ENCODE data around the gene ARHGAP10.

ARHGAP10 gene

GRCh38 chr4:147732518-147733235 lies 789 bp downstream of the ARHGAP10 start:
- no peak for DNase-seq

GRCh38 chr4:147733716-147734344 lies 1.9 kb downstream of the ARHGAP10 start:
- no peak for DNase-seq

GRCh38 chr4:147734496-147734895 lies 2.6 kb downstream of the ARHGAP10 start:
- DNase-seq, result no peak

- DNase-seq, result no peak
These were observed 3.8 kb downstream of the ARHGAP10 start for GRCh38 chr4:147735413-147736301.

- DNase-seq, result no peak
These were observed 4.6 kb downstream of the ARHGAP10 start for GRCh38 chr4:147736458-147736857.

- no peak for DNase-seq
These were observed 5.7 kb downstream of the ARHGAP10 start for GRCh38 chr4:147737623-147738022.

GRCh38 chr4:147739239-147739823 lies 7.4 kb downstream of the ARHGAP10 start:
- DNase-seq, result no peak

GRCh38 chr4:147740176-147740575 lies 8.3 kb downstream of the ARHGAP10 start:
- no peak for DNase-seq

- no peak for DNase-seq
These were observed 9.4 kb downstream of the ARHGAP10 start for GRCh38 chr4:147741190-147741788.

- DNase-seq, result no peak
These were observed 16.0 kb downstream of the ARHGAP10 start for GRCh38 chr4:147747787-147748454.

- no peak for DNase-seq
These were observed 18.0 kb downstream of the ARHGAP10 start for GRCh38 chr4:147749811-147750321.

GRCh38 chr4:147753047-147753446 lies 21.2 kb downstream of the ARHGAP10 start:
- no peak for DNase-seq

GRCh38 chr4:147754037-147754445 lies 22.2 kb downstream of the ARHGAP10 start:
- no peak for DNase-seq

- DNase-seq, result no peak
These were observed 23.8 kb downstream of the ARHGAP10 start for GRCh38 chr4:147755561-147756295.

GRCh38 chr4:147756417-147756816 lies 24.5 kb downstream of the ARHGAP10 start:
- DNase-seq, result no peak

- DNase-seq, result no peak
These were observed 28.3 kb downstream of the ARHGAP10 start for GRCh38 chr4:147760176-147760575.

GRCh38 chr4:147760695-147761094 lies 28.8 kb downstream of the ARHGAP10 start:
- no peak for DNase-seq

GRCh38 chr4:147761218-147761883 lies 29.5 kb downstream of the ARHGAP10 start:
- DNase-seq, result no peak

- DNase-seq, result no peak
These were observed 32.4 kb downstream of the ARHGAP10 start for GRCh38 chr4:147764337-147764736.

- DNase-seq, result no peak
These were observed 33.2 kb downstream of the ARHGAP10 start for GRCh38 chr4:147765121-147765529.

- DNase-seq, result no peak
These were observed 36.2 kb downstream of the ARHGAP10 start for GRCh38 chr4:147768113-147768512.
